ENCODE results near the gene EAPP.

The EAPP gene

GRCh38 chr14:34539407-34540180, at the start of gene EAPP:
EAPP (minus strand) TSS chr14:34539701; CDS start chr14:34539628, 73 bp downstream.
- H3K4me3 ChIP-seq (ENCODE audit: control insufficient read depth, low read depth, low read length), result peak within 1 kb of the TSS; percentile 96
- TF ChIP-seq CTCF (conservative IDR thresholded peaks at IDR 0.05; ENCODE audit: control insufficient read depth, insufficient read depth, low read depth, low read length), result no peak
- peak; percentile 96 for DNase-seq (ENCODE audit: low read depth)

- DNase-seq (ENCODE audit: low read depth), result no peak
- no peak for TF ChIP-seq CTCF (conservative IDR thresholded peaks at IDR 0.05; ENCODE audit: control insufficient read depth, insufficient read depth, low read depth, low read length)
These were observed 44.0 kb upstream of the EAPP start for GRCh38 chr14:34583525-34583924.

GRCh38 chr14:34582117-34582680, 42.7 kb upstream of the EAPP start:
- no peak for DNase-seq (ENCODE audit: low read depth)
- no peak overlapping the region for H3K4me3 ChIP-seq (ENCODE audit: control insufficient read depth, low read depth, low read length)
- no peak for TF ChIP-seq CTCF (conservative IDR thresholded peaks at IDR 0.05; ENCODE audit: control insufficient read depth, insufficient read depth, low read depth, low read length)

More at GRCh38 chr14:34583525-34583924, 44.0 kb upstream of the EAPP start:
- no peak overlapping the region for H3K4me3 ChIP-seq (ENCODE audit: control insufficient read depth, low read depth, low read length)

- no peak for TF ChIP-seq CTCF (conservative IDR thresholded peaks at IDR 0.05; ENCODE audit: control insufficient read depth, insufficient read depth, low read depth, low read length)
- no peak overlapping the region for H3K4me3 ChIP-seq (ENCODE audit: control insufficient read depth, low read depth, low read length)
- no peak for DNase-seq (ENCODE audit: low read depth)
These were observed 40.9 kb upstream of the EAPP start for GRCh38 chr14:34580381-34580780.

GRCh38 chr14:34571771-34572170, 32.3 kb upstream of the EAPP start:
- H3K4me3 ChIP-seq (ENCODE audit: control insufficient read depth, low read depth, low read length), result no peak overlapping the region
- DNase-seq (ENCODE audit: low read depth), result no peak
- TF ChIP-seq CTCF (conservative IDR thresholded peaks at IDR 0.05; ENCODE audit: control insufficient read depth, insufficient read depth, low read depth, low read length), result no peak

GRCh38 chr14:34569750-34570149, 30.2 kb upstream of the EAPP start:
- no peak overlapping the region for H3K4me3 ChIP-seq (ENCODE audit: control insufficient read depth, low read depth, low read length)
- DNase-seq (ENCODE audit: low read depth), result peak; percentile 59

More at GRCh38 chr14:34569750-34570149, 30.2 kb upstream of the EAPP start:
- no peak for TF ChIP-seq CTCF (conservative IDR thresholded peaks at IDR 0.05; ENCODE audit: control insufficient read depth, insufficient read depth, low read depth, low read length)
